Astrocyte (in vitro differentiated cells and primary cell): Measurements from ENCODE around the gene TNFRSF9. TPM values are rescaled to one million over a fixed set of nuclear protein-coding genes. Genes with fewer than 3 reads are reported as not detected.
A peak's percentile ranks its signal among the peaks of the same experiment; 100 is the strongest.

Experiments
- DNase-seq: peaks from one replicate; pipeline ENCODE4 v3.0.0-alpha.2; 2010; ENCODE audit warnings: low read depth
- FAIRE-seq: peaks from 2 replicates; lab custom pipeline; 2011; peaks lifted over from hg19 to GRCh38; lab: Jason Lieb, UNC
- H2AFZ ChIP-seq: 2 replicates; pipeline ENCODE4 v1.6.0; 2012; ENCODE audit warnings: low read depth, low read length, inconsistent platforms
- H3K27ac ChIP-seq: 2 replicates; pipeline ENCODE4 v1.5.1; 2011; ENCODE audit warnings: low read depth, low read length, inconsistent platforms
- H3K27me3 ChIP-seq: 2 replicates; pipeline ENCODE4 v1.6.0; 2011; ENCODE audit warnings: low read length, inconsistent platforms; ENCODE audit not compliant: insufficient read depth
- H3K36me3 ChIP-seq: 2 replicates; pipeline ENCODE4 v1.5.1; 2011; ENCODE audit warnings: low read length, inconsistent platforms; ENCODE audit not compliant: insufficient read depth
- H3K4me1 ChIP-seq: 2 replicates; pipeline ENCODE4 v1.5.1; 2011; ENCODE audit warnings: low read length, inconsistent platforms; ENCODE audit not compliant: insufficient read depth
- H3K4me2 ChIP-seq: 2 replicates; pipeline ENCODE4 v1.6.0; 2012; ENCODE audit warnings: low read length, inconsistent platforms
- H3K4me3 ChIP-seq: 2 replicates; pipeline ENCODE4 v1.5.1; 2011; ENCODE audit warnings: low read depth, mild to moderate bottlenecking, low read length, inconsistent platforms; ENCODE audit not compliant: insufficient read depth
- H3K79me2 ChIP-seq: 2 replicates; pipeline ENCODE4 v1.6.0; 2012; ENCODE audit warnings: mild to moderate bottlenecking, low read length, inconsistent platforms; ENCODE audit not compliant: insufficient read depth
- H3K9ac ChIP-seq: 2 replicates; pipeline ENCODE4 v1.6.0; 2012; ENCODE audit warnings: mild to moderate bottlenecking, low read length, inconsistent platforms
- H3K9me3 ChIP-seq: 2 replicates; pipeline ENCODE4 v1.5.1; 2012; ENCODE audit warnings: low read depth, mild to moderate bottlenecking, low read length, inconsistent platforms; ENCODE audit not compliant: insufficient read depth
- H4K20me1 ChIP-seq: 2 replicates; pipeline ENCODE4 v1.6.0; 2012; ENCODE audit warnings: low read length, inconsistent platforms; ENCODE audit not compliant: insufficient read depth
- H3K27ac Mint-ChIP-seq: one replicate; pipeline ENCODE4 v1.8.0; 2021; ENCODE audit warnings: mild to moderate bottlenecking, mixed read lengths; ENCODE audit not compliant: unreplicated experiment
- H3K27me3 Mint-ChIP-seq: one replicate; pipeline ENCODE4 v1.8.0; 2021; ENCODE audit warnings: low read depth, mixed read lengths; ENCODE audit not compliant: unreplicated experiment
- H3K36me3 Mint-ChIP-seq: one replicate; pipeline ENCODE4 v1.8.0; 2021; ENCODE audit warnings: low read depth, mixed read lengths; ENCODE audit not compliant: unreplicated experiment
- H3K4me1 Mint-ChIP-seq: one replicate; pipeline ENCODE4 v1.8.0; 2021; ENCODE audit warnings: low read depth, mixed read lengths; ENCODE audit not compliant: unreplicated experiment
- H3K4me3 Mint-ChIP-seq: one replicate; pipeline ENCODE4 v1.8.0; 2021; ENCODE audit warnings: mild to moderate bottlenecking, moderate library complexity, mixed read lengths; ENCODE audit not compliant: unreplicated experiment
- H3K9me3 Mint-ChIP-seq: one replicate; pipeline ENCODE4 v1.8.0; 2021; ENCODE audit warnings: mild to moderate bottlenecking, mixed read lengths; ENCODE audit not compliant: unreplicated experiment
- CTCF ChIP-seq: IDR thresholded peaks from 2 replicates; pipeline ENCODE4 v1.5.1; 2011; ENCODE audit warnings: low read depth, mild to moderate bottlenecking, inconsistent platforms, low read length, moderate library complexity; ENCODE audit not compliant: insufficient read depth
- EZH2 ChIP-seq: IDR thresholded peaks from 2 replicates; pipeline ENCODE4 v1.6.1; 2012; ENCODE audit warnings: mild to moderate bottlenecking, low read length, inconsistent platforms; ENCODE audit not compliant: insufficient read depth
- total RNA-seq: library from RNA; stranded (reverse); gene quantifications from 2 replicates; pipeline ENCODE4 v1.2.1, GENCODE V29; 2021

The TNFRSF9 gene
- total RNA-seq, 1 donor from 2014 or later, result 3.4 TPM

- Mint-ChIP-seq H3K36me3 (no peaks in the 10 kb centered on the region), H3K4me3 (no peak overlapping the region), H3K4me1 (peaks cover 16% of the 10 kb centered on the region), H3K27me3 (peaks cover 12% of the 10 kb centered on the region), H3K27ac (no peak overlapping the region), H3K9me3 (no peaks in the 10 kb centered on the region)
- H3K27ac ChIP-seq, result no peak overlapping the region
- TF ChIP-seq CTCF (no peak), EZH2 (no peak)
- H3K79me2 ChIP-seq, result no peaks in the 10 kb centered on the region
- H3K4me1 ChIP-seq, result peaks cover 14% of the 10 kb centered on the region
- peak overlapping the region; percentile 48 for H3K4me2 ChIP-seq
- H2AFZ ChIP-seq, result no peak overlapping the region
- H3K9me3 ChIP-seq, result no peaks in the 10 kb centered on the region
- DNase-seq, result no peak
- H3K36me3 ChIP-seq, result no peaks in the 10 kb centered on the region
- H3K4me3 ChIP-seq, result no peak overlapping the region
- FAIRE-seq, result no peak
- H4K20me1 ChIP-seq, result no peaks in the 10 kb centered on the region
- no peak overlapping the region for H3K9ac ChIP-seq
- H3K27me3 ChIP-seq, result peaks cover 16% of the 10 kb centered on the region
Observed at GRCh38 chr1:7940034-7940433, 605 bp downstream of the TNFRSF9 start.

- Histone ChIP-seq H3K9me3 (no peaks in the 10 kb centered on the region), H3K4me2 (no peak overlapping the region), H4K20me1 (no peaks in the 10 kb centered on the region), H3K79me2 (no peaks in the 10 kb centered on the region), H2AFZ (no peak overlapping the region), H3K4me1 (peaks cover 14% of the 10 kb centered on the region), H3K27ac (no peak overlapping the region), H3K4me3 (no peak overlapping the region), H3K27me3 (peaks cover 16% of the 10 kb centered on the region), H3K9ac (no peak overlapping the region), H3K36me3 (no peaks in the 10 kb centered on the region)
- Mint-ChIP-seq H3K27ac (no peak overlapping the region), H3K4me1 (peaks cover 16% of the 10 kb centered on the region), H3K27me3 (peaks cover 12% of the 10 kb centered on the region), H3K4me3 (no peak overlapping the region), H3K36me3 (no peaks in the 10 kb centered on the region), H3K9me3 (no peaks in the 10 kb centered on the region)
- no peak for FAIRE-seq
- TF ChIP-seq EZH2 (no peak), CTCF (no peak)
- no peak for DNase-seq
Observed at GRCh38 chr1:7938070-7938469, 2.6 kb downstream of the TNFRSF9 start.

GRCh38 chr1:7932524-7933138 is 8.0 kb downstream of the TNFRSF9 start:
- Mint-ChIP-seq H3K4me3 (no peak overlapping the region), H3K4me1 (no peaks in the 10 kb centered on the region), H3K27me3 (peaks cover 8% of the 10 kb centered on the region), H3K36me3 (peaks cover 3% of the 10 kb centered on the region), H3K9me3 (peaks cover 2% of the 10 kb centered on the region), H3K27ac (no peak overlapping the region)
- Histone ChIP-seq H2AFZ (no peak overlapping the region), H3K4me3 (no peak overlapping the region), H3K4me1 (no peaks in the 10 kb centered on the region), H3K27me3 (peaks cover 6% of the 10 kb centered on the region), H3K9ac (no peak overlapping the region), H3K79me2 (no peaks in the 10 kb centered on the region), H3K9me3 (no peaks in the 10 kb centered on the region), H3K27ac (no peak overlapping the region), H3K4me2 (no peak overlapping the region), H3K36me3 (no peaks in the 10 kb centered on the region), H4K20me1 (no peaks in the 10 kb centered on the region)
- DNase-seq (no peak), FAIRE-seq (no peak)
- no peak for TF ChIP-seq EZH2
- no peak for TF ChIP-seq CTCF
